Endothelial cell of umbilical vein (primary cell): Measurements from ENCODE around the gene NTNG1. TPM values are rescaled to one million over a fixed set of nuclear protein-coding genes. Genes with fewer than 3 reads are reported as not detected.
"Not testable (repeated sequence)": the region's sequence is repeated elsewhere in the genome, so short reads cannot be mapped to it uniquely, and the experiment has no call there.

Experiments
- BruUV-seq: library from RNA; stranded (reverse); fragments of 400-500 nt; replicated peaks from 2 replicates; lab custom pipeline; 2021; lab: Mats Ljungman, UMichigan
- CTCF ChIA-PET: fragments of 300-600, 350-600 bp; sonication (Branson Sonifier 250); formaldehyde crosslinking; loops from one replicate; lab custom pipeline; 2021; ENCODE audit warnings: antibody characterized with exemption, inconsistent platforms; lab: Charles Lee
- POLR2A ChIA-PET: fragments of 300-600, 350-600 bp; sonication (Branson Sonifier 250); formaldehyde crosslinking; loops from one replicate; lab custom pipeline; 2021; ENCODE audit warnings: antibody characterized with exemption, inconsistent platforms; lab: Charles Lee
- DNase-seq: peaks from one replicate; pipeline ENCODE4 v3.0.0-alpha.2; 2011; ENCODE audit warnings: low read depth, low spot score
- FAIRE-seq: peaks from 2 replicates; lab custom pipeline; 2011; peaks lifted over from hg19 to GRCh38; lab: Jason Lieb, UNC
- H2AFZ ChIP-seq: 2 replicates; pipeline ENCODE4 v1.6.0; 2012; ENCODE audit warnings: low read depth, low read length, control low read depth, inconsistent platforms
- H3K27ac ChIP-seq: 2 replicates; pipeline ENCODE4 v1.5.1; 2011; ENCODE audit warnings: low read depth, mild to moderate bottlenecking, control low read depth, low read length, moderate library complexity; ENCODE audit not compliant: insufficient read depth
- H3K27me3 ChIP-seq, 2 experiments: 2 replicates each; pipeline versions ENCODE4 v1.6.0 to v1.6.1; 2011; ENCODE audit warnings: low read length in 2 of 2, mixed read lengths in 1 of 2; ENCODE audit not compliant: control insufficient read depth in 2 of 2, insufficient read depth in 2 of 2
- H3K36me3 ChIP-seq, 2 experiments: 2 replicates in 1 of 2; 3 replicates in 1 of 2; pipeline ENCODE4 v1.5.1; 2011; ENCODE audit warnings: low read length in 2 of 2, mild to moderate bottlenecking in 1 of 2, moderate library complexity in 1 of 2; ENCODE audit not compliant: control insufficient read depth in 2 of 2, insufficient read depth in 2 of 2; ENCODE audit errors: extremely low read depth in 1 of 2
- H3K4me1 ChIP-seq: 3 replicates; pipeline ENCODE4 v1.5.1; 2011; ENCODE audit warnings: mild to moderate bottlenecking, low read length; ENCODE audit not compliant: control insufficient read depth, insufficient read depth; ENCODE audit errors: extremely low read depth
- H3K4me2 ChIP-seq: 2 replicates; pipeline ENCODE4 v1.6.1; 2011; ENCODE audit warnings: low read length, control low read depth, mixed read lengths; ENCODE audit not compliant: insufficient read depth
- H3K4me3 ChIP-seq, 3 experiments: fragments of 200-600 bp in 1 of 3; sonication (generic), shearing (Covaris generic) in 1 of 3; replicated peaks in 1 of 3; 2 replicates each; pipeline ENCODE4 v1.5.1; 2011 to 2016; ENCODE audit warnings: control low read depth in 3 of 3, low read length in 3 of 3, mild to moderate bottlenecking in 2 of 3, inconsistent platforms in 1 of 3, low read depth in 1 of 3, moderate library complexity in 1 of 3; ENCODE audit not compliant: insufficient read depth in 1 of 3
- H3K79me2 ChIP-seq: 2 replicates; pipeline ENCODE4 v1.6.0; 2012; ENCODE audit warnings: low read length, inconsistent platforms; ENCODE audit not compliant: control insufficient read depth, insufficient read depth
- H3K9ac ChIP-seq: replicated peaks from 2 replicates; pipeline ENCODE3; 2011; ENCODE audit warnings: low read length, control low read depth; ENCODE audit not compliant: insufficient read depth; ENCODE audit errors: extremely low read depth
- H3K9me1 ChIP-seq: replicated peaks from 3 replicates; pipeline ENCODE4 v1.6.0; 2011; ENCODE audit warnings: mild to moderate bottlenecking, low read length; ENCODE audit not compliant: control insufficient read depth, insufficient read depth; ENCODE audit errors: extremely low read depth
- H3K9me3 ChIP-seq: replicated peaks from 2 replicates; pipeline ENCODE4 v1.5.1; 2012; ENCODE audit warnings: low read length, inconsistent platforms; ENCODE audit not compliant: control insufficient read depth, insufficient read depth
- H4K20me1 ChIP-seq: replicated peaks from 2 replicates; pipeline ENCODE3; 2011; ENCODE audit warnings: mild to moderate bottlenecking, low read length; ENCODE audit not compliant: control insufficient read depth, insufficient read depth; ENCODE audit errors: extremely low read depth
- EZH2 ChIP-seq: IDR thresholded peaks from 2 replicates; pipeline ENCODE4 v1.6.1; 2012; ENCODE audit warnings: borderline replicate concordance, low read depth, mild to moderate bottlenecking, moderate library complexity, low read length, inconsistent platforms; ENCODE audit not compliant: severe bottlenecking
- GATA2 ChIP-seq: IDR thresholded peaks from 2 replicates; pipeline ENCODE4 v1.7.0; 2011; ENCODE audit warnings: low read depth, mild to moderate bottlenecking, moderate library complexity, mixed read lengths, low read length; ENCODE audit not compliant: insufficient read length, insufficient read depth
- MAX ChIP-seq: IDR thresholded peaks from 2 replicates; pipeline ENCODE4 v1.6.1; 2011; ENCODE audit not compliant: insufficient read depth, insufficient read length
- MYC ChIP-seq: IDR thresholded peaks from one replicate; pipeline ENCODE4 v1.6.1; 2011; ENCODE audit warnings: mild to moderate bottlenecking, low read depth, low read length
- POLR2A ChIP-seq: IDR thresholded peaks from 2 replicates; pipeline ENCODE4 v1.6.1; 2012; ENCODE audit warnings: low read depth, mild to moderate bottlenecking, control low read depth, low read length
- POLR2AphosphoS5 ChIP-seq: IDR thresholded peaks from 2 replicates; pipeline ENCODE4 v1.6.1; 2012; ENCODE audit warnings: low read depth, mild to moderate bottlenecking, control low read depth, low read length, moderate library complexity; ENCODE audit not compliant: insufficient read depth
- dilution Hi-C: fragments of 300-500 bp; cut with MboI; formaldehyde crosslinking; loops from one replicate; pipeline ENCODE4 v1.15.0; 2019; ENCODE audit warnings: low sequenced_read_pairs; ENCODE audit not compliant: extremely low pct_ligation_motif_present
- intact Hi-C: fragments of 100-400 bp; cut with micrococcal nuclease; formaldehyde crosslinking; loops from one replicate; pipeline ENCODE4 v1.10.0; 2022
- polyA plus RNA-seq, 4 experiments: library from polyadenylated mRNA; depleted of rRNA in 3 of 4; stranded (reverse) in 3 of 4; unstranded in 1 of 4; fragments of >200 nt; gene quantifications; 2 replicates each; pipeline versions ENCODE4 v1.2.1 to v1.2.3, GENCODE V29; 2011 to 2012; ENCODE audit warnings: missing spikeins in 1 of 4
- total RNA-seq: library from RNA; stranded (reverse); gene quantifications from 2 replicates; pipeline ENCODE4 v1.2.3, GENCODE V29; 2021
- TF ChIP-seq, protein P1 (sequence below), 2 donors: IDR thresholded peaks; 1 replicate in 1 of 2; 2 replicates in 1 of 2; pipeline ENCODE4 v1.5.1; 2011; ENCODE audit warnings: low read length in 2 of 2, mild to moderate bottlenecking in 2 of 2, moderate library complexity in 2 of 2, control low read depth in 1 of 2, inconsistent platforms in 1 of 2, low read depth in 1 of 2; ENCODE audit not compliant: insufficient read depth in 1 of 2; ENCODE audit errors: extremely low read depth in 1 of 2

Gene NTNG1
- total and polyA plus RNA-seq, 2 donors (not counting 3 experiments of a cell fraction or from before 2014, with no cell fraction given) = not detected

- CTCF ChIA-PET = no interaction called here
- dilution Hi-C loops = no loop called here
- no TSS peak for BruUV-seq
Observed at GRCh38 chr1:107232426-107232825, 91.6 kb downstream of the NTNG1 start.

GRCh38 chr1:107236760-107237159 is 95.9 kb downstream of the NTNG1 start:
- H3K4me3 ChIP-seq, BruUV-seq, H3K4me2 ChIP-seq, H3K79me2 ChIP-seq, dilution Hi-C loops, H2AFZ ChIP-seq, CTCF ChIA-PET, H3K36me3 ChIP-seq, FAIRE-seq, DNase-seq, H4K20me1 ChIP-seq, H3K9me1 ChIP-seq, H3K9ac ChIP-seq, POLR2A ChIA-PET, H3K27ac ChIP-seq, H3K27me3 ChIP-seq, intact Hi-C loops, H3K9me3 ChIP-seq, H3K4me1 ChIP-seq: not testable (repeated sequence)

More at GRCh38 chr1:107232426-107232825, 91.6 kb downstream of the NTNG1 start:
- Histone ChIP-seq H3K4me1 (no peaks in the 10 kb centered on the region), H3K9me1 (no peaks in the 10 kb centered on the region), H3K9ac (no peak overlapping the region), H3K27me3 (no peaks in the 10 kb centered on the region), H3K79me2 (no peaks in the 10 kb centered on the region), H3K4me2 (no peak overlapping the region), H3K9me3 (no peaks in the 10 kb centered on the region), H2AFZ (no peak overlapping the region), H4K20me1 (no peaks in the 10 kb centered on the region), H3K27ac (no peak overlapping the region), H3K36me3 (no peaks in the 10 kb centered on the region), H3K4me3 (no peak overlapping the region)
- FAIRE-seq = no peak
- POLR2A ChIA-PET = no interaction called here
- TF ChIP-seq POLR2A (no peak), MYC (no peak), POLR2AphosphoS5 (no peak), MAX (no peak), GATA2 (no peak), EZH2 (no peak)
- TF ChIP-seq, protein P1, sequence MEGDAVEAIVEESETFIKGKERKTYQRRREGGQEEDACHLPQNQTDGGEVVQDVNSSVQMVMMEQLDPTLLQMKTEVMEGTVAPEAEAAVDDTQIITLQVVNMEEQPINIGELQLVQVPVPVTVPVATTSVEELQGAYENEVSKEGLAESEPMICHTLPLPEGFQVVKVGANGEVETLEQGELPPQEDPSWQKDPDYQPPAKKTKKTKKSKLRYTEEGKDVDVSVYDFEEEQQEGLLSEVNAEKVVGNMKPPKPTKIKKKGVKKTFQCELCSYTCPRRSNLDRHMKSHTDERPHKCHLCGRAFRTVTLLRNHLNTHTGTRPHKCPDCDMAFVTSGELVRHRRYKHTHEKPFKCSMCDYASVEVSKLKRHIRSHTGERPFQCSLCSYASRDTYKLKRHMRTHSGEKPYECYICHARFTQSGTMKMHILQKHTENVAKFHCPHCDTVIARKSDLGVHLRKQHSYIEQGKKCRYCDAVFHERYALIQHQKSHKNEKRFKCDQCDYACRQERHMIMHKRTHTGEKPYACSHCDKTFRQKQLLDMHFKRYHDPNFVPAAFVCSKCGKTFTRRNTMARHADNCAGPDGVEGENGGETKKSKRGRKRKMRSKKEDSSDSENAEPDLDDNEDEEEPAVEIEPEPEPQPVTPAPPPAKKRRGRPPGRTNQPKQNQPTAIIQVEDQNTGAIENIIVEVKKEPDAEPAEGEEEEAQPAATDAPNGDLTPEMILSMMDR (IDR thresholded peaks at IDR 0.05; ENCODE audit: extremely low read depth in 1 of 2, insufficient read depth in 1 of 2, low read depth in 1 of 2, low read length in 2 of 2) = no peak
- DNase-seq = no peak
- intact Hi-C loops = no loop called here
